HS-27A (cell line): ENCODE results near the gene ZBED2.
"Not testable (repeated sequence)": the region's sequence is repeated elsewhere in the genome, so short reads cannot be mapped to it uniquely, and the experiment has no call there.

Experiments used
- DNase-seq: peaks from one replicate; pipeline ENCODE4 v3.0.0-alpha.2; 2012; ENCODE audit warnings: low read depth, missing footprints

Gene ZBED2

DNA sequence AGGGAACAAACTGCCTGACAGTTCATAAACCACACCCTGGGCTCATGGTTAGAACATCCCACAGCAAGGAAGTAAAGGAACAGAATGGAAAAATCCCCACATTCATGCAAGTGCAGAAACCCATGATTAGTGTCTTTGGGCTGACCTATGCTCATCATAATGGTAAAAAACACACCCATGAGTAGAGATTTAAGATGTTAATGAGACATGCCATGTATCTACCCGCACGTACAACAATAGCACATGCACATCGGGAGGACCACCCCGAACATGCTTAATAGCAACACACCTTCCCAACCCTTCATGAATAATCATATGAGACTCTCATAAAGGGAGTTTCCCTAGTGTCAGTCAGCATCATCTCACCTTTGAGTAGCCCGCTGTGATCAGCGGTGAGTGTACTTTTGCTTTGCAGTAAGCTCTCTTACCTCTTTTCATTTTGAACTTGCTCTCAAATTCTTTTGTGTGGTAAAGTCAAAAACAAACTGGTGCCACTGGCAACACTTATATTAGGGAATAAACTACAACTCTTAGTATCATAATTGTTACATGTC lies 23.2 kb downstream of the ZBED2 start:
- no peak for DNase-seq

DNA sequence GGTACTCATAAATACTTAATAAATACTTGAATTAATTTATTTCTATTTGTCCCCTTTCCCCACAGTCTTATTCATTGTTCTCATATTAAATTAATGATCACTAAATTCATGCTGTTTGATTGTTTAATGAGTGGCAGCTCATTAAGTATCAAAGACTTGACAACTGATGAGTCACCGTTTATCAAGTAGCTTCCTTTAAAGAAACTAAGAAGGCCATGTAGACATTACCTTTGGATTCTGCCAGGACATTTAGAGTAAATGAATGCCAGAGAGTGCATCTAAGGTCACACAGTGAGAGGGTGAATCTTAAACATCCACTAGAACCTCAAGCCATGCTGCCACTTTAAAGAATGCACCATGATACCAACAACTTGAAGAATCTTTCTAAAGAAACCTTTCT lies 23.9 kb downstream of the ZBED2 start:
- no peak for DNase-seq

DNA sequence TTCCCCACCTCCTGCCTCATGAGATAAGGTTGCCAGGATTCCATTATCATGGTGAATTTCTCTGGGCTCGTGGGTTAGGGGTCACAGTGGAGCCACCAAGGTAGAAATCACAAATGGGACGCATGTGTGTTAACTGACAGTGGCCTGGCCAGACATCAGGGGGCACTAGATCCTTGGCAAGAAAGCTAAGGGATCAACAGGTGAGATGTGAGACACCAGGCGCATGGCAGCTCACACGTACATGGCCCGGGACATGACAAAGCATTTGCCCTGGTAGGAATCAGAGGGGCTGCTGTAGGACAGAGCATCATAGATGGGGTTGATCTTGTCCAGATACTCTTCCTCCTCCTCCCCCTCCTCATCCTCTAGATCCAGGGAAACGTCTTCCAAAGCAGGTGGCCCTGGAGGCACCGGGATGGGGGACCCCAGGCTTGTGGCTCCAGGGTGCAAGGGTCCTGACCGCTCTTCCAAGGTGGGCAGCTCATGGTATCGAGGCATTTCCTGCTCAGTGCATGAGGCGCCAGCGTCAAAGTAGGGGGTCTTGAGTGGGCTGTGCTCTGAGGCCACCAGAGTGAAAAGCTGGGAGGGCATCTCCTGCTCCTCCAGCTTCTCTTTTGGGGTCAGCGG lies 24.6 kb downstream of the ZBED2 start:
- DNase-seq, result no peak

DNA sequence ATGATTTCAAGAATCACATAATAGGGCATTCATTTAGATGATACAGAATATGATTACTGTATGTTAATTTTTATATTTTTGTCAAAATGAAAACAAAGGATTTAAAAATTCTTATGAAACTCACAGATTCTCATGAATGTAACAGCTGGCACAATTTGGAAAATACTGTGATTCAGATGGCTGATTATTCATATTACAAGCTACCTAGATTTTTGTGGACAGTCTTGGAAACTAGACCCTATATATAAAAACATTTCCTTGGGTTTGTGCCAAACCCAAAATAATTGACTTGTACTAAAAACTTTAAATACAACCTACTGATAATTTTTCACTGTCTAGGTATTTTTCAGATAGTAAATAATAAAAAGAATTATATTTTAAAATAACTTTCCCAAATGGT lies 26.2 kb downstream of the ZBED2 start:
- no peak for DNase-seq

DNA sequence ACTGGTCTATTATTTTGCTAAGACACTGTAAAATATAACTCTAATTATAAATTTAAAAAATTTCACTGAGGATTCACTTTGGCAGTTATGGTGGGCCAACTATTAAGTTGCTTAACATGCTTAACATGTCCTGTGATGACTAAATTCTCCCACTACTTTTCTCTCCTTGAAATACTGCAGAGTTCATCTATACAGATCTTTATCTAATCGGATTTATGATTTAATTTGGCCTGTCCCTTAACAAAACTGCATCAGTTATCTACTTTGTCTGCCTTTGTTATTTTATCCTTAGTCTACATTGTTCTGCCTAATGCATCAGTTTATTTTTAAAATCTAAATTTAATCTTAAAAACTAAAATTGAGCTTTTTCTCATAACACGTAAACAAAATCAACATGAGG lies 26.8 kb downstream of the ZBED2 start:
- DNase-seq, result no peak

DNA sequence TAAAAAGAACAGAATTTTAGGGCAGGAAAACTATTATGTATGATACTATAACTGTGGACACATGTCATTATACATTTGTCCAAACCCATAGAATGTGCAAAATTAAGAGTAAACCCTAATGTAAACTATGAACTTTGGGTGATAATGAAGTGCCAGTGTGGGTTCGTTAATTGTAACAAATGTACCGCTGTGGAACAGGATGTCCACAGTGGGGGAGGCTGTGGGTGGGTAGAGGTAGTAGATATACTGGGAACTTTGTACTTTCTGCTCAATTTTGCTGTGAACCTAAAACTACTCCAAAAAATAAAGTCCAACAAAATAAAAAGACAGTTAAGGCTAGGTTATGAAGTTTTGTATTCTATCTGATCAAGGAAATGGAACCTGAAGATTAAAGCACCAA lies 28.3 kb downstream of the ZBED2 start:
- DNase-seq, result no peak

DNA sequence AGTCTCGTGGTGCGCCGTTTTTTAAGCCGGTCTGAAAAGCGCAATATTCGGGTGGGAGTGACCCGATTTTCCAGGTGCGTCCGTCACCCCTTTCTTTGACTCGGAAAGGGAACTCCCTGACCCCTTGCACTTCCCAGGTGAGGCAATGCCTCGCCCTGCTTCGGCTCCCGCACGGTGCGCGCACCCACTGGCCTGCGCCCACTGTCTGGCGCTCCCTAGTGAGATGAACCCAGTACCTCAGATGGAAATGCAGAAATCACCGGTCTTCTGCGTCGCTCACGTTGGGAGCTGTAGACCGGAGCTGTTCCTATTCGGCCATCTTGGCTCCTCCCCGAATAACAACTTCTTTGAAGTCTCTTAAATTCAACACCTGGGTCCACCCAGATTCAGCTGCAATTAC lies 33.2 kb downstream of the ZBED2 start:
- not testable (repeated sequence) for DNase-seq

DNA sequence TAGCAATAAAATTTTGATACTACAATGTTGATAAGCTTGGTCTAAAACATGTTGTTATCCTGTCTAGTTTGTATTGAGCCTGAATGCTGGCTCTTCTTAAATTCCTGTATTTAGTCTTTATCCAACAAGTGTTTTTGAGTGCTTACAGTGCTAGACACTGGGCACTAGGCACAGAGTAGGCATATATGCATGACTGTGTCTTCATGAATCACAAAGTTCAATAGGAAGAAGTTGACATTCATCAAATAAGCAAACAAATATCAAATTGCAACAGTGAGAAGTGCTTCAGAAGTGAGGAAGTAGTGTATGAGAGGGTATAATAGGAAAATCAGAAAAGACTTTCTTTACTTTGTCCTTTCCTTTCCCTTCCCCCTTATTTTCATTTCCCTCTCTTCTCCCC lies 46.4 kb downstream of the ZBED2 start:
- DNase-seq, result no peak

DNA sequence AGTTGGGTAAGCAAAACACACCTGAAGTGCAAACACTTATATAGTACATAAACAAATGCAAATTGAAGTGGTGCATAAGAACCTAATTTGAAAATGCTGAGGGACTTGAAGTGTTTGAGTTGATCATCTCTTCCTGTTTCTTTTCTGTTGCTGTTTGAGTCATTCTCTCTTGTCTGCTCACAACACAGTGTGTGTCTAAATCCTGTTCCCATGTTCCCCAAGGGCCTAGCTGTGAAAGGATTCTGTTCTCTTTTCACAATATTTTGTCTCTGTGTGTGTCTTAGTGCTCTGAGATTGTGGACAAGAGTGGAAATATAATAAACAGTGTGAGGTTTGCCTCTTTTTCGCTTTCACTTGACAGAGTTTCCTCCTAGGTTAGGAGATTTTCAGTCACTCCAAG lies 47.1 kb downstream of the ZBED2 start:
- DNase-seq, result no peak

DNA sequence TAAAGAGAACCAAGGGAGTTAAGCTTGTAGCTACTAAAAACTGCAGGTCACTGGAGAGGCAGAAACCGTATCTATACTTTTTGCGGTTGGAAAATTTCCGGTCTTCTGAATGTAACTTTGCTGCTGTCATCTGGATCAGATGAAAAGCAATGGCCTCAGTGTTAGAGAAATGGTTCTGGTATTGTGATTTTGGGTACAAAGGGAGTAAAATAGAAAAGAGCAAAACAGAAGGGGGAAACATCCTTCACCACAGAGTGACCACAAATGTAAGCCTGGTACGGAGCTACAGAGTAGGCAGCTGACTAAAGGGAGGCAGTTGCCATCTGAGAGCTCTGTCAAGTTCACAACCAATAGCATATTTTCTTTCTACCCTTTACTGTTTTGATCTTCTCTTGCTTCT lies 47.5 kb downstream of the ZBED2 start:
- DNase-seq, result no peak

DNA sequence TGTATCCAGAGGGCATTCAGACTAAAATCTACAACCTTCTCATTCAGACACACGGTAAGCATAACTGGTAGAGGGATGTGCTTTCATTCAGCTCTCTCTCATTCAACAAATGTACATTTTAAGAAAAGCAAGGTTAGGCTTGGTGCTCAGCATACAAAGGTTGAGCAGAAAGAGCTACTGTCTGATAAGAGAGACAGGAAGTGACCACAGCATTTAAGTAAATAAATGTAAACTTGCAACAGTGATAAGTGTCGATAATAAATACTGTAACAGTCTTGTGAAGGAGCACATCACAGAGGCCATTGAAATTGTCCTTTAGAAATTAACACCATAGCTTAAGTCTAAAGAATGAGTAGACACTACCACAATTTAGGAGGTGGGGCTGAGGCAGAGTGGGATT lies 49.8 kb downstream of the ZBED2 start:
- DNase-seq, result no peak
